GM10847 (cell line): Measurements from ENCODE around the gene PTPRJ.

ENCODE experiments used
- POLR2A ChIP-seq: IDR thresholded peaks from 2 replicates; pipeline ENCODE4 v1.6.1; 2011; ENCODE audit not compliant: insufficient read length; ENCODE audit errors: extremely low read depth

The PTPRJ gene

DNA sequence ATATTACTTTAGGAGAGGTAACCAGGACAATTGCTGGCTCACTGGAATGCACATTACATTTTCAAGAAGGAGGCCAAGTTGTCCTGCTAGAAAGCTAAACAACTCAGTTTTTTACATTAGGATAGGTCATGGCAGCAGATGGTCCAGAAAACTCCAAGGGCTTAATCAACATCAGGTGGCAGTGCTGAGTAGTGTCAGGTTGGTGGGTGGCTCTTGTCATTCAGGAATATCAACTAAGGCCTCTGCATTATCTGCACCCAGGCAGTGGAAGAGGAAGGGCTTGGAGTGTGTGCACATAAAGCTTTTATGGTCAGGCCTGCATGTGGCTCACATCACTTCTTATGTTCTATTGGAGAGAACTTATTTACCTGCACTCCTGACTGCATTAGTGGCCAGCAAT is 204.1 kb downstream of the PTPRJ start:
- TF ChIP-seq POLR2A: no peak

DNA sequence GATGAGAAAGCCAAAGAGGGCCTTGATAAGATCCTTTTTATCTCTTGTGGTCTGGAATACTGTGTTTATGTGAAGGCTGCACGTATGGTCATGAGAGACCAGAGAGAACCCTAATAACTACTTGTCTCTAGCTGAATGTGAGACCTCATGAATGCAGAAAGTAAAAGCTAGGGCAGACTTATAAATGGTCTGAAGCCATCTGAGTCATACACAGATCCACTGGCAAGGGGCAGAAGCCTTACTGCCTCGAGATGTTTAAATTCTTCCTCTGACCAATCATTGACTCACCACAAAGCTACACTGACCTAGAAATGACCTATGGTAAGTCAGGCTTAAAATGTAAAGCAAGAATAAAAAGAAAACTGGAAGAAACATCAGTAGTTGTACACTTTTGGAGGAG is 213.5 kb downstream of the PTPRJ start:
- no peak for TF ChIP-seq POLR2A

DNA sequence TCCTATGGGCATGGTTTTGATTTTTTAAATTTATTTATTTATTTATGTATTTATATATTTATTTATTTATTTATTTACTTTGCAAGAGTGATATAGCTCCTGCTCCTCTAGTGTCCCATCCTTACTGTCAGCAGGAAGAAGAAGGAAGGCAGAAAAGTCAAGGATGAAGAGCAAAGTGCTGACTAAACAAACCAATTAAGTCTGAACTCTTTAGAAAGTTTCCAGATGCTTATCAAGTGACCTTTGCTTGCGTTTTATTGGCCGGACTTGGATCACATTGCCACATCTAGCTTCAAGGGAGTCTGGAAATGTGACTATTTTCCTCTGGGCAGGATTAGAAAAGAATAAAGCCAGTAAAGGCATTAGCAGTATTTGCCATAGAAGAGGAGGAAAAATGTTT is 227.5 kb downstream of the PTPRJ start:
- TF ChIP-seq POLR2A: no peak

DNA sequence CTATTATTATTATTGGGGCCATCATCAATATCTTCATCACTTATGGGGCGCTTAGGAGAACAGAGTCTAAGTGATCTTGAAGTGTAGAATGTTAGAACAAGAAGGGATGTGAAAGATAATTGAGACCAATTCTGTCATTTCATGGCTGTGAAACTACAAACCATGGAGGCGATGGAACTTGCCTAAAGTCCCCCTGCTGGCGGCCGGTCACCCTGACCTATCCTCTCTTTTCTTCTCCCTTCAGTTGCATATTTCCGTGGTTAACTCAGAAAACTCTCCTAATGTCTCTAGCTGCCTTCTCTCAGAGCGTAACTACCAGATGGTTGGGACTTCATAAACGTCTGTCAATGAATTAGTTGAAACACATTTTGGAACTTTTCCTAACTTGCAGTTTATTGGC is 229.7 kb downstream of the PTPRJ start:
- no peak for TF ChIP-seq POLR2A

DNA sequence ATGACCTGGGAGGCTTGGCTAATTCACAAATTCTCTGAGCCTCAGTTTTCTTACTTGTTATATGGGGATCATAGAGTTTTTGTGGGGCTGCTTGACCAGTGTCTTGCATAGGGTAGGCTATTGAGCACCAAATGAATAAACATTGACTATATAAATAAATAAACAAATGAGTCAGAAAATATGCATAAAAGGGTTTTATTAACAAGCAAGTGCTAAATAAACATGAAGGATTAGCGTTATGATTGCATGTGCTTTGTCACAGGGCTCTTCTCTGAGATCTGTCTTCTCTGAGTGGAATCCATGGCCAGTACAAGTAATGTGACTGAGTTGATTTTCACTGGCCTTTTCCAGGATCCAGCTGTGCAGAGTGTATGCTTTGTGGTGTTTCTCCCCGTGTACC is 236.2 kb downstream of the PTPRJ start, which contains the start of gene OR4B1:
Gene OR4B1 (plus strand): TSS at position 301 of the 400 bp plus-strand sequence. CDS start 0 bp downstream, at position 301.
- no peak for TF ChIP-seq POLR2A
